Measurements from ENCODE around the gene MAD2L2.

- no peak for TF ChIP-seq CTCF (conservative IDR thresholded peaks at IDR 0.05 in 1 of 2, IDR thresholded peaks at IDR 0.05 in 1 of 2; ENCODE audit: low read depth in 1 of 2, low read length in 2 of 2)
- no peak for TF ChIP-seq EZH2 (IDR thresholded peaks at IDR 0.05; ENCODE audit: low read length, missing control alignments)
Measured at GRCh38 chr1:11703357-11704193, 22.6 kb upstream of the MAD2L2 start.

Measured in fibroblast of lung (primary cell).